ENCODE results near the gene HIVEP1. TPM values are rescaled to one million over a fixed set of nuclear protein-coding genes. Genes with fewer than 3 reads are reported as not detected.

The HIVEP1 gene
- total RNA-seq, 1 donor from 2014 or later: 13.7 TPM

- intact Hi-C loops (cut with micrococcal nuclease): no loop called here
- Histone ChIP-seq H3K4me3 (no peak overlapping the region), H3K4me1 (peaks cover 21% of the 10 kb centered on the region), H3K27me3 (ENCODE audit: low read depth) (no peaks in the 10 kb centered on the region), H3K36me3 (peaks cover 11% of the 10 kb centered on the region), H3K27ac (replicated peaks) (no peak overlapping the region), H3K9me3 (replicated peaks) (peaks cover 25% of the 10 kb centered on the region)
- DNase-seq: no peak
- TF ChIP-seq CTCF (IDR thresholded peaks at IDR 0.05; ENCODE audit: borderline replicate concordance): no peak
Measured at GRCh38 chr6:12114055-12114503, 102.0 kb downstream of the HIVEP1 start.

DNA sequence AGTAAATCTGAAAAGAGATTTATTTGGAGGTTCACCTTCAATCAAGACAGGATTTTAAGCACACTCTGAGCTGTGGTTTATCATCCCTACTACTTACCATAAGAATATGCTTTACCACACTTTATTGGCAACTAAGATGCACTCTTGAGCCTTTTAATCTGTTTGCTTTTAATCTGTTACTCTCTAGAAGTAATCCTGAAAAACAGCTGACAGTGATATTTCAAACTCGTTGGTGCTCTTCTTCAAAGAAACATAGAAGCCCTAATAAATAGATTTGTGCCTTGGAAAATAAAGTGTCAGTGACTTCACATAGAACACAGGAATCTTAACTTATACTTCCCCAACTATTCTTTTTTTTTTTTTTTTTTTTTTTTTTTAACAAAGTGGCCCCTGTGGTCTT is 102.9 kb downstream of the HIVEP1 start:
- no peak overlapping the region for H3K4me3 ChIP-seq
- no peaks in the 10 kb centered on the region for H3K27me3 ChIP-seq (ENCODE audit: low read depth)
- no peak for DNase-seq
- no peak for TF ChIP-seq CTCF (IDR thresholded peaks at IDR 0.05; ENCODE audit: borderline replicate concordance)
- H3K36me3 ChIP-seq: peaks cover 8% of the 10 kb centered on the region
- H3K27ac ChIP-seq (replicated peaks): no peak overlapping the region
- peaks cover 25% of the 10 kb centered on the region for H3K9me3 ChIP-seq (replicated peaks)
- intact Hi-C loops (cut with micrococcal nuclease): no loop called here
- peaks cover 18% of the 10 kb centered on the region for H3K4me1 ChIP-seq

DNA sequence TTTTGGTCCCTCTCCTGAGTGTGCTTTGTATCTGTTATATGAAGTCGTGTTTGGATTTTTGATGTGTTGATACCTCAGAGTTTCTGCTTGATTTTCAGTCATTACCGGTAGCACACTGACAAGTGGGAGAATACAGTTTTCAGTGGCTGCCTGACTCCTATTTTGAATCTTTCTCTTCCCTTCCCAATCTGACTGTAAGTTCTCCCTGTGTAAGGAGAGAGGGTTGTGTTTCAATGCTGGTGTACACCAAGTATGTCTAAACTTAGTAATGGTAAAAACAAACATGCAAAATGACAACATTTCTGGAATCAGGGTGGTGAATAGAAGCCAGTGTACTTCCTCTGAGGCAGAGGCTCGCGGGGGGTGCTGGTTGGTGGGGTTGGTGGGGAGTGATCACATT is 103.4 kb downstream of the HIVEP1 start:
- no peaks in the 10 kb centered on the region for H3K27me3 ChIP-seq (ENCODE audit: low read depth)
- H3K4me3 ChIP-seq: no peak overlapping the region
- TF ChIP-seq CTCF (IDR thresholded peaks at IDR 0.05; ENCODE audit: borderline replicate concordance): no peak
- intact Hi-C loops (cut with micrococcal nuclease): no loop called here
- peaks cover 25% of the 10 kb centered on the region for H3K9me3 ChIP-seq (replicated peaks)
- H3K27ac ChIP-seq (replicated peaks): no peak overlapping the region
- H3K36me3 ChIP-seq: peaks cover 10% of the 10 kb centered on the region
- no peak for DNase-seq
- H3K4me1 ChIP-seq: peaks cover 13% of the 10 kb centered on the region

DNA sequence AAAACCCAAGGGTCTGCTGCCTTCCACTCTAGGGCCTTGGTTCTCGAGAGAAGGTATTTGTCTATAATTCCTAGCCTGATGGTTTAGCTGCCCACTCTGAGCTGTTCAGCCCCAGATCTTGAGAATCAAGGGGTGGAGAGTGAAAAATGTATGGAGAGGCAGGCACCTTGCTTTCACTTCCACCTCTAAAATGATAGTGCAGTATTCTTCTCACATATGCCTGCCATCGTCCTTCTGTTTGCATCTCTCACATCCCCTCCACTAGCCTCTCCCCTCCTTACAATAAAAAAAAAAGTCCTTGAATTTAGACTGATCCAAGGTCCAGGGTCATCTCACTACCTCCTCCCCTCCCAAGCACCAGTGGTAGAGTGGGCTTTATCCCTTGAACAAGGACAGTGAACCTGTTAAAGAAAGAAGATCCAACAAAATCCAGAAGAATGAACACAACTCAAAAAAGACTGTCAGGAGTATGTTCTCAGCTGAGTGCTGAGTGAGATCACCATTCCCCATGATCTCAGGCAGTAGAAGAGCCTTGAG is 104.2 kb downstream of the HIVEP1 start:
- intact Hi-C loops (cut with micrococcal nuclease): no loop called here
- peaks cover 13% of the 10 kb centered on the region for H3K4me1 ChIP-seq
- no peak overlapping the region for H3K4me3 ChIP-seq
- peaks cover 18% of the 10 kb centered on the region for H3K36me3 ChIP-seq
- H3K27me3 ChIP-seq (ENCODE audit: low read depth): no peaks in the 10 kb centered on the region
- no peak for TF ChIP-seq CTCF (IDR thresholded peaks at IDR 0.05; ENCODE audit: borderline replicate concordance)
- peaks cover 25% of the 10 kb centered on the region for H3K9me3 ChIP-seq (replicated peaks)
- no peak overlapping the region for H3K27ac ChIP-seq (replicated peaks)
- no peak for DNase-seq

- H3K9me3 ChIP-seq (replicated peaks): peaks cover 25% of the 10 kb centered on the region
- TF ChIP-seq CTCF (IDR thresholded peaks at IDR 0.05; ENCODE audit: borderline replicate concordance): no peak
- DNase-seq: no peak
- H3K27ac ChIP-seq (replicated peaks): no peak overlapping the region
- H3K27me3 ChIP-seq (ENCODE audit: low read depth): no peaks in the 10 kb centered on the region
- no peak overlapping the region for H3K4me3 ChIP-seq
- H3K4me1 ChIP-seq: peaks cover 13% of the 10 kb centered on the region
- intact Hi-C loops (cut with micrococcal nuclease): no loop called here
- peaks cover 25% of the 10 kb centered on the region for H3K36me3 ChIP-seq
Measured at GRCh38 chr6:12116978-12117377, 104.9 kb downstream of the HIVEP1 start.

Data from left ventricle myocardium inferior (tissue), 1 donor.